ENCODE results near the gene ART5. TPM values are rescaled to one million over a fixed set of nuclear protein-coding genes. Genes with fewer than 3 reads are reported as not detected.

Gene ART5
- total RNA-seq, 4 donors from 2014 or later: not detected

DNA sequence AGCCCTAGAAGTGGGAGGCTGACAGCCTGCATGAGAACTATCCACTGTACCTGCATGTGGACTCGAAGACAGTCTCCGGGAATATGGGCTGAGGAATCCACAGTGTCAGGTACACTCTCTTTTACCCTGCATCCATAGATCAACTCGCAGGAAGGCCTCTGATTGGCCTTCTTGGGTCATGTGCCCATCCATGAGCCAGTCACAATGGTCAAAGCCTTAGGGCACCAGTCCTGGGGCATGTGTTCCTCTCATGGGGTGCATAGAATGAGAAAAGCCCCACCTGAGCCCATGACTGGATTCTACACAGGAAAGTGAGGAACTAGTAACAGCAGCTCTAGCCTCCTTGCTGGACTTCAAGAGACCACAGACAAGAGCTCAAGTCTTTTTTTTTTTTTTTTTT, 13.8 kb upstream of the ART5 start:
- no peak for TF ChIP-seq CTCF (IDR thresholded peaks at IDR 0.05; ENCODE audit: low read depth)

GRCh38 chr11:3645552-3645951, 3.8 kb upstream of the ART5 start:
- TF ChIP-seq CTCF (IDR thresholded peaks at IDR 0.05; ENCODE audit: low read depth): no peak

DNA sequence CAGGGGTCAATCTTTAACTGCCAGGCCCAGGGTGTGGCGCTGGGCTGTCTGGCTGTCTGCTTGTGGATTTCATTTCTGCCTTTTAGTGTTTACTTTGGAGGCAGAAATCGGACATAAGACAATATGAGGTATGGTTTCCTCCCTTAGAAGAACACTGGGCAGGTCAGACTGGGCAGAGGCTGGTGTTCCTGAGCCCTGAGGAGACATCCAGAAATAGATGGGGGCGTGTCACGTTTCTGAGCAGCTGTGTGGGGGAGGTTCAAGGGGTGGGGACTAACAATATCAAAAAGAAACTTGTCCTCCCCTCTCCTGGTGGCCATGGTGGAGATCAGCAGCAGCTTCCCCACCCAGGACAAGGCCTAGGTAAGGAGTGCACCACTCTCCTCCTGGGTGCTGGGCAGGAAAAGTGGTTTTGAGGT, 3.0 kb upstream of the ART5 start, which contains the start of gene ART1:
ART1 (plus strand) TSS at position 312 of the 419 bp plus-strand sequence. CDS start 14,086 bp downstream, outside the sequence.
- no peak for TF ChIP-seq CTCF (IDR thresholded peaks at IDR 0.05; ENCODE audit: low read depth)

- no peak for TF ChIP-seq CTCF (IDR thresholded peaks at IDR 0.05; ENCODE audit: low read depth)
These were observed 519 bp upstream of the ART5 start for GRCh38 chr11:3642071-3642951.

GRCh38 chr11:3641191-3641590, 601 bp downstream of the ART5 start:
- no peak for TF ChIP-seq CTCF (IDR thresholded peaks at IDR 0.05; ENCODE audit: low read depth)

- no peak for TF ChIP-seq CTCF (IDR thresholded peaks at IDR 0.05; ENCODE audit: low read depth)
These were observed 2.0 kb downstream of the ART5 start for GRCh38 chr11:3639841-3640240.

GRCh38 chr11:3638513-3638912, 3.3 kb downstream of the ART5 start:
- TF ChIP-seq CTCF (IDR thresholded peaks at IDR 0.05; ENCODE audit: low read depth): no peak

Measured in subcutaneous adipose tissue (tissue), 4 donors.